Ishikawa (cell line): ENCODE results near the gene RNPEPL1.

Source experiments
- EGR1 ChIP-seq: IDR thresholded peaks from 2 replicates; pipeline ENCODE4 v1.6.1; 2012
- EP300 ChIP-seq: IDR thresholded peaks from 2 replicates; pipeline ENCODE4 v1.6.1; 2012; ENCODE audit warnings: borderline replicate concordance
- MAX ChIP-seq: IDR thresholded peaks from 2 replicates; pipeline ENCODE4 v1.6.1; 2012
- NFIC ChIP-seq: IDR thresholded peaks from 2 replicates; pipeline ENCODE4 v1.6.1; 2012
- RAD21 ChIP-seq: IDR thresholded peaks from 2 replicates; pipeline ENCODE4 v1.6.1; 2012; ENCODE audit warnings: low read depth
- REST ChIP-seq: IDR thresholded peaks from 2 replicates; pipeline ENCODE4 v1.6.1; 2012; ENCODE audit warnings: low read depth, mild to moderate bottlenecking
- TAF1 ChIP-seq: IDR thresholded peaks from 2 replicates; pipeline ENCODE4 v1.6.1; 2012; ENCODE audit warnings: low read depth, mild to moderate bottlenecking
- YY1 ChIP-seq: IDR thresholded peaks from 2 replicates; pipeline ENCODE4 v1.6.1; 2012; ENCODE audit warnings: low read depth
- ZBTB7A ChIP-seq: IDR thresholded peaks from 2 replicates; pipeline ENCODE4 v1.6.1; 2012; ENCODE audit warnings: low read depth
- TF ChIP-seq, protein P1 (sequence below): IDR thresholded peaks from 2 replicates; pipeline ENCODE4 v1.6.1; 2012

DNA sequence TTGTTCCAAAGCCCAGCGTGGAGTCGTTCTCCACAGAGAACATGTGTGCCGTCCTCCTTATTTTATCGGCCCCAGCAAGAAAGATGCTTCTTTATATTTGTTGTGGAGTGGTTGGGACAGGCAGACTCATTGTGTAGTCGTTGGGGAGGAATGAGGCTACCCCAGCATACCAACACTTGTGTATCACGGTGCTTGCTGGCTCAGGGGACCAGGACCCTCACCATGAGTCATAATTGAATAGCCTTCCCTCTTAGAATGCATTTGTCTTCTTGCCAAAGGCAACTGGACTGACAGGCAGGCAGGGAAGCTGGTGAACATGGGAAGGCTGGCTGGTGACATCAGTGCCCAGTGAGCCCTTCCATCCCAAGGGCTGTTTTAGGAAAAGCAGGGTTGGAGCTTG lies 22.9 kb downstream of the RNPEPL1 start:
- no peak for TF ChIP-seq EP300
- TF ChIP-seq TAF1 = no peak
- TF ChIP-seq, protein P1, sequence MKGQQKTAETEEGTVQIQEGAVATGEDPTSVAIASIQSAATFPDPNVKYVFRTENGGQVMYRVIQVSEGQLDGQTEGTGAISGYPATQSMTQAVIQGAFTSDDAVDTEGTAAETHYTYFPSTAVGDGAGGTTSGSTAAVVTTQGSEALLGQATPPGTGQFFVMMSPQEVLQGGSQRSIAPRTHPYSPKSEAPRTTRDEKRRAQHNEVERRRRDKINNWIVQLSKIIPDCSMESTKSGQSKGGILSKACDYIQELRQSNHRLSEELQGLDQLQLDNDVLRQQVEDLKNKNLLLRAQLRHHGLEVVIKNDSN = no peak
- TF ChIP-seq REST = no peak
- no peak for TF ChIP-seq RAD21
- no peak for TF ChIP-seq EGR1
- no peak for TF ChIP-seq YY1
- no peak for TF ChIP-seq MAX
- TF ChIP-seq ZBTB7A = no peak
- TF ChIP-seq NFIC = no peak
